Gastroesophageal sphincter (tissue), 4 donors: Measurements from ENCODE around the gene SLC35E1. TPM values are rescaled to one million over a fixed set of nuclear protein-coding genes. Genes with fewer than 3 reads are reported as not detected.
A peak's percentile ranks its signal among the peaks of the same experiment; 100 is the strongest.

Experiments
- ATAC-seq: fragments of 150-250 bp; one replicate; pipeline ENCODE4 v1.9.1; 2016; ENCODE audit warnings: mild to moderate bottlenecking, moderate library complexity
- H3K27ac ChIP-seq, 4 donors: fragments of 200-600 bp; sonication (generic) in 3 of 4; 1 replicate in 3 of 4; 2 replicates in 1 of 4; pipeline ENCODE4 v1.5.1; 2016 to 2019
- H3K27me3 ChIP-seq: fragments of 200-600 bp; sonication (generic); one replicate; pipeline ENCODE4 v1.5.1; 2019
- H3K36me3 ChIP-seq, 2 donors: fragments of 200-600 bp; sonication (generic); one replicate each; pipeline ENCODE4 v1.5.1; 2019; ENCODE audit warnings: control low read depth in 1 of 2
- H3K4me1 ChIP-seq, 3 donors: fragments of 200-600 bp; sonication (generic); 1 replicate in 2 of 3; 2 replicates in 1 of 3; pipeline ENCODE4 v1.5.1; 2016 to 2019; ENCODE audit warnings: control low read depth in 2 of 3
- H3K4me3 ChIP-seq, 2 donors: fragments of 200-600 bp; sonication (generic); one replicate each; pipeline ENCODE4 v1.5.1; 2019; ENCODE audit warnings: mild to moderate bottlenecking in 1 of 2, moderate library complexity in 1 of 2
- H3K9me3 ChIP-seq, 3 donors: fragments of 200-600 bp; sonication (generic); one replicate each; pipeline ENCODE4 v1.5.1; 2017 to 2019; ENCODE audit warnings: control low read depth in 2 of 3
- CTCF ChIP-seq, 4 experiments: fragments of 200-600 bp in 2 of 4; fragments of 450-650 bp in 2 of 4; sonication (generic) in 1 of 4; IDR thresholded peaks; one replicate each; pipeline ENCODE4 v1.5.1; 2017 to 2019; ENCODE audit warnings: antibody characterized with exemption in 4 of 4, mild to moderate bottlenecking in 2 of 4, moderate library complexity in 2 of 4
- EP300 ChIP-seq: sonication (generic); formaldehyde crosslinking; IDR thresholded peaks from one replicate; pipeline ENCODE4 v1.6.1; 2017; ENCODE audit warnings: antibody characterized with exemption, mild to moderate bottlenecking
- POLR2A ChIP-seq, 2 donors: fragments of 450-650 bp; IDR thresholded peaks; one replicate each; pipeline ENCODE4 v1.6.1; 2017; ENCODE audit warnings: antibody characterized with exemption in 2 of 2, mild to moderate bottlenecking in 2 of 2, moderate library complexity in 1 of 2
- POLR2AphosphoS5 ChIP-seq: sonication (generic); formaldehyde crosslinking; IDR thresholded peaks from one replicate; pipeline ENCODE4 v1.6.1; 2017; ENCODE audit warnings: antibody characterized with exemption
- WGBS, 2 donors: methylation state at CpG; one replicate each; pipeline ENCODE4 v1.1.5; 2018; ENCODE audit warnings: low coverage in 1 of 2; 5-methylcytosine and 5-hydroxymethylcytosine counted together
- total RNA-seq, 4 donors: library from RNA; depleted of rRNA; stranded (reverse); fragments of >200 nt; gene quantifications; one replicate each; pipeline ENCODE4 v1.1.0, GENCODE V29; 2016

Gene SLC35E1
- total RNA-seq, 4 donors from 2014 or later: 24.9 to 35.5 (median 29.7) TPM

GRCh38 chr19:16605553-16605994 lies 33.4 kb upstream of the SLC35E1 start:
- no peak for ATAC-seq
- H3K36me3 ChIP-seq: no peaks in the 10 kb centered on the region
- no peaks in the 10 kb centered on the region for H3K27me3 ChIP-seq
- H3K4me1 ChIP-seq: peaks cover 0 to 51% (median 18%) of the 10 kb centered on the region in 3 donors
- H3K4me3 ChIP-seq: no peak overlapping the region
- H3K27ac ChIP-seq: peak overlapping the region in 3 of 4 donors; percentile 18 to 81 (median 33)
- TF ChIP-seq CTCF (IDR thresholded peaks at IDR 0.05) (peak in 1 of 4 experiments; percentile 41), POLR2A (IDR thresholded peaks at IDR 0.05) (no peak), POLR2AphosphoS5 (no peak)
- no peaks in the 10 kb centered on the region for H3K9me3 ChIP-seq
- 45 to 50% methylated on average over 4 to 7 of the region's 8 CpGs for WGBS, 2 donors

GRCh38 chr19:16605115-16605514 lies 32.9 kb upstream of the SLC35E1 start:
- Histone ChIP-seq H3K4me3 (no peak overlapping the region), H3K27ac (peak overlapping the region in 2 of 4 donors; percentile 33 to 81), H3K27me3 (no peaks in the 10 kb centered on the region), H3K36me3 (no peaks in the 10 kb centered on the region), H3K9me3 (no peaks in the 10 kb centered on the region), H3K4me1 (peaks cover 0 to 56% (median 18%) of the 10 kb centered on the region in 3 donors)
- 83 to 84% methylated on average over 3 of the region's 3 CpGs for WGBS, 2 donors
- TF ChIP-seq CTCF (IDR thresholded peaks at IDR 0.05): no peak
- TF ChIP-seq EP300: no peak
- ATAC-seq: no peak

GRCh38 chr19:16604615-16605014 lies 32.4 kb upstream of the SLC35E1 start:
- TF ChIP-seq POLR2A (IDR thresholded peaks at IDR 0.05) (no peak), CTCF (IDR thresholded peaks at IDR 0.05) (no peak), POLR2AphosphoS5 (no peak), EP300 (no peak)
- peaks cover 0 to 61% (median 18%) of the 10 kb centered on the region in 3 donors for H3K4me1 ChIP-seq
- H3K36me3 ChIP-seq: no peaks in the 10 kb centered on the region
- H3K27ac ChIP-seq: no peak overlapping the region
- 96 to 100% methylated on average over 2 to 4 of the region's 6 CpGs for WGBS, 2 donors
- H3K27me3 ChIP-seq: no peaks in the 10 kb centered on the region
- no peak overlapping the region for H3K4me3 ChIP-seq
- no peak for ATAC-seq
- no peaks in the 10 kb centered on the region for H3K9me3 ChIP-seq

- Histone ChIP-seq H3K36me3 (no peaks in the 10 kb centered on the region), H3K27me3 (no peaks in the 10 kb centered on the region), H3K27ac (no peak overlapping the region), H3K4me1 (peaks cover 0 to 61% (median 18%) of the 10 kb centered on the region in 3 donors), H3K9me3 (no peaks in the 10 kb centered on the region), H3K4me3 (no peak overlapping the region)
- 80 to 100% methylated on average over 1 to 2 of the region's 3 CpGs for WGBS, 2 donors
- no peak for ATAC-seq
- TF ChIP-seq CTCF (IDR thresholded peaks at IDR 0.05) (no peak), POLR2AphosphoS5 (no peak)
Measured at GRCh38 chr19:16603090-16603489, 30.9 kb upstream of the SLC35E1 start.

GRCh38 chr19:16601378-16602052 lies 29.3 kb upstream of the SLC35E1 start:
- no peaks in the 10 kb centered on the region for H3K36me3 ChIP-seq
- H3K4me3 ChIP-seq: no peak overlapping the region
- no peaks in the 10 kb centered on the region for H3K9me3 ChIP-seq
- no peaks in the 10 kb centered on the region for H3K27me3 ChIP-seq
- no peak for TF ChIP-seq POLR2AphosphoS5
- no peak for TF ChIP-seq CTCF (IDR thresholded peaks at IDR 0.05)
- no peak for TF ChIP-seq POLR2A (IDR thresholded peaks at IDR 0.05)
- TF ChIP-seq EP300: no peak
- H3K4me1 ChIP-seq: peaks cover 0 to 65% (median 13%) of the 10 kb centered on the region in 3 donors
- ATAC-seq: no peak
- 85 to 90% methylated on average over 4 to 7 of the region's 20 CpGs for WGBS, 2 donors
- H3K27ac ChIP-seq: no peak overlapping the region
